H1 (cell line): ENCODE results near the gene CSE1L. TPM values are rescaled to one million over a fixed set of nuclear protein-coding genes. Genes with fewer than 3 reads are reported as not detected.
"Not testable (repeated sequence)": the region's sequence is repeated elsewhere in the genome, so short reads cannot be mapped to it uniquely, and the experiment has no call there.

ENCODE experiments used
- CTCF ChIA-PET: fragments of 300-600 bp; sonication (Branson Sonifier 250); formaldehyde crosslinking; loops from one replicate; lab custom pipeline; 2021; ENCODE audit not compliant: partially characterized antibody; lab: Charles Lee
- POLR2A ChIA-PET: fragments of 300-600 bp; sonication (Branson Sonifier 250); formaldehyde crosslinking; loops from one replicate; lab custom pipeline; 2021; ENCODE audit warnings: inconsistent platforms; ENCODE audit not compliant: partially characterized antibody; lab: Charles Lee
- DNase-seq, 2 experiments: peaks; one replicate each; pipeline versions ENCODE4 v3.0.0 to v3.0.0-alpha.2; 2010 to 2022; ENCODE audit warnings: low spot score in 2 of 2, low read depth in 1 of 2, mixed read lengths in 1 of 2
- FAIRE-seq: peaks from 2 replicates; lab custom pipeline; 2011; peaks lifted over from hg19 to GRCh38; lab: Jason Lieb, UNC
- H2AFZ ChIP-seq: 2 replicates; pipeline ENCODE4 v1.8.1; 2012; ENCODE audit warnings: low read length, inconsistent platforms
- H2AK5ac ChIP-seq: 2 replicates; pipeline ENCODE4 v1.6.1; 2013; ENCODE audit warnings: low read depth, low read length
- H2BK120ac ChIP-seq: replicated peaks from 2 replicates; pipeline ENCODE3; 2013; ENCODE audit warnings: low read depth, low read length, inconsistent platforms
- H2BK12ac ChIP-seq: 2 replicates; pipeline ENCODE4 v1.6.1; 2013; ENCODE audit warnings: low read depth, low read length
- H2BK15ac ChIP-seq: 2 replicates; pipeline ENCODE4 v1.6.1; 2013; ENCODE audit warnings: low read length
- H2BK20ac ChIP-seq: 2 replicates; pipeline ENCODE4 v1.6.1; 2013; ENCODE audit warnings: low read length
- H2BK5ac ChIP-seq: 2 replicates; pipeline ENCODE4 v1.6.1; 2013; ENCODE audit warnings: low read depth, low read length
- H3K14ac ChIP-seq: 2 replicates; pipeline ENCODE4 v1.6.1; 2013; ENCODE audit warnings: inconsistent platforms; ENCODE audit not compliant: insufficient read length
- H3K18ac ChIP-seq: 2 replicates; pipeline ENCODE4 v1.6.1; 2013; ENCODE audit warnings: low read length; ENCODE audit errors: extremely low read depth
- H3K23ac ChIP-seq: 2 replicates; pipeline ENCODE4 v1.6.1; 2013; ENCODE audit warnings: inconsistent platforms; ENCODE audit not compliant: insufficient read length
- H3K23me2 ChIP-seq: 2 replicates; pipeline ENCODE4 v1.6.1; 2013; ENCODE audit warnings: low read depth, low read length
- H3K27ac ChIP-seq: 2 replicates; pipeline ENCODE4 v1.6.1; 2011; ENCODE audit warnings: low read depth, low read length, inconsistent platforms
- H3K27me3 ChIP-seq, 4 experiments: replicated peaks in 1 of 4; 1 replicate in 1 of 4; 2 replicates in 3 of 4; pipeline versions ENCODE4 v1.6.1 to v1.8.1; 2011 to 2013; ENCODE audit warnings: low read length in 3 of 4, mild to moderate bottlenecking in 3 of 4, inconsistent platforms in 2 of 4, mixed read lengths in 2 of 4, moderate library complexity in 1 of 4; ENCODE audit not compliant: control insufficient read depth in 3 of 4, insufficient read depth in 3 of 4; ENCODE audit errors: extremely low read depth in 1 of 4
- H3K36me3 ChIP-seq, 4 experiments: 2 replicates each; pipeline versions ENCODE4 v1.6.1 to v1.8.1; 2011 to 2013; ENCODE audit warnings: mild to moderate bottlenecking in 4 of 4, low read length in 3 of 4, moderate library complexity in 2 of 4, control low read depth in 1 of 4, inconsistent platforms in 1 of 4; ENCODE audit not compliant: insufficient read depth in 4 of 4, control insufficient read depth in 2 of 4
- H3K4ac ChIP-seq: replicated peaks from 2 replicates; pipeline ENCODE3; 2013; ENCODE audit warnings: low read length, low read depth, mixed read lengths, inconsistent platforms; ENCODE audit not compliant: insufficient read length
- H3K4me1 ChIP-seq, 4 experiments: replicated peaks in 1 of 4; 1 replicate in 1 of 4; 2 replicates in 3 of 4; pipeline versions ENCODE4 v1.6.1 to v1.8.1; 2011 to 2013; ENCODE audit warnings: low read length in 3 of 4, inconsistent platforms in 2 of 4, mixed read lengths in 1 of 4; ENCODE audit not compliant: insufficient read depth in 4 of 4, control insufficient read depth in 3 of 4
- H3K4me2 ChIP-seq, 2 experiments: 2 replicates each; pipeline versions ENCODE4 v1.6.1 to v1.8.1; 2011 to 2013; ENCODE audit warnings: low read depth in 2 of 2, low read length in 2 of 2, control low read depth in 1 of 2, inconsistent platforms in 1 of 2, mild to moderate bottlenecking in 1 of 2; ENCODE audit not compliant: insufficient read depth in 1 of 2
- H3K4me3 ChIP-seq, 4 experiments: fragments of 200-600, 300-600 bp in 1 of 4; sonication (generic), shearing (Covaris generic), sonication (Bioruptor Twin) in 1 of 4; 2 replicates each; pipeline versions ENCODE4 v1.5.1 to v1.8.1; 2011 to 2016; ENCODE audit warnings: low read length in 4 of 4, low read depth in 3 of 4, control low read depth in 2 of 4, inconsistent platforms in 2 of 4, mild to moderate bottlenecking in 2 of 4, mixed read lengths in 1 of 4, moderate library complexity in 1 of 4; ENCODE audit not compliant: insufficient read depth in 2 of 4; ENCODE audit errors: extremely low read depth in 1 of 4
- H3K56ac ChIP-seq: replicated peaks from 2 replicates; pipeline ENCODE3; 2013; ENCODE audit warnings: low read depth, mild to moderate bottlenecking, mixed read lengths, low read length, inconsistent platforms; ENCODE audit not compliant: insufficient read length
- H3K79me1 ChIP-seq: 2 replicates; pipeline ENCODE4 v1.6.1; 2013; ENCODE audit warnings: low read depth, low read length, control low read depth
- H3K79me2 ChIP-seq, 2 experiments: 2 replicates each; pipeline versions ENCODE4 v1.6.1 to v1.8.1; 2012 to 2013; ENCODE audit warnings: low read length in 2 of 2, mild to moderate bottlenecking in 2 of 2, inconsistent platforms in 1 of 2; ENCODE audit not compliant: insufficient read depth in 2 of 2, control insufficient read depth in 1 of 2
- H3K9ac ChIP-seq, 4 experiments: replicated peaks in 1 of 4; 1 replicate in 1 of 4; 2 replicates in 3 of 4; pipeline versions ENCODE4 v1.6.1 to v1.8.1; 2011 to 2013; ENCODE audit warnings: low read depth in 3 of 4, low read length in 3 of 4, control low read depth in 2 of 4, mild to moderate bottlenecking in 2 of 4, moderate library complexity in 2 of 4, inconsistent platforms in 1 of 4; ENCODE audit errors: extremely low read depth in 1 of 4
- H3K9me3 ChIP-seq, 2 experiments: 2 replicates each; pipeline versions ENCODE4 v1.6.1 to v1.8.1; 2012 to 2013; ENCODE audit warnings: mild to moderate bottlenecking in 2 of 2, moderate library complexity in 2 of 2, control low read depth in 1 of 2, inconsistent platforms in 1 of 2, low read depth in 1 of 2, low read length in 1 of 2, mixed read lengths in 1 of 2; ENCODE audit not compliant: insufficient read depth in 2 of 2
- H4K20me1 ChIP-seq, 2 experiments: replicated peaks in 1 of 2; 2 replicates each; pipeline versions ENCODE3 to v1.8.1; 2011 to 2013; ENCODE audit warnings: inconsistent platforms in 2 of 2, low read length in 2 of 2, mild to moderate bottlenecking in 1 of 2; ENCODE audit not compliant: insufficient read depth in 2 of 2, control insufficient read depth in 1 of 2
- H4K5ac ChIP-seq: 2 replicates; pipeline ENCODE4 v1.6.1; 2013; ENCODE audit warnings: low read length, low read depth, mixed read lengths, inconsistent platforms; ENCODE audit not compliant: insufficient read length
- H4K8ac ChIP-seq: 2 replicates; pipeline ENCODE4 v1.8.0; 2013; ENCODE audit warnings: mild to moderate bottlenecking, moderate library complexity, low read length, inconsistent platforms; ENCODE audit not compliant: insufficient read depth; ENCODE audit errors: extremely low read depth
- H4K91ac ChIP-seq: replicated peaks from 2 replicates; pipeline ENCODE3; 2013; ENCODE audit warnings: low read length, mixed read lengths, inconsistent platforms; ENCODE audit not compliant: insufficient read length
- EP300 ChIP-seq, 2 experiments: IDR thresholded peaks; 1 replicate in 1 of 2; 2 replicates in 1 of 2; pipeline ENCODE4 v1.6.1; 2011 to 2012; ENCODE audit warnings: low read depth in 2 of 2, low read length in 2 of 2, mild to moderate bottlenecking in 2 of 2, borderline replicate concordance in 1 of 2, inconsistent platforms in 1 of 2, moderate library complexity in 1 of 2
- MAFK ChIP-seq: IDR thresholded peaks from 2 replicates; pipeline ENCODE4 v1.6.1; 2012; ENCODE audit warnings: low read depth, mild to moderate bottlenecking, improper control_type of control experiment, low read length
- TAF7 ChIP-seq: optimal IDR thresholded peaks from 2 replicates; pipeline ENCODE3; 2011; ENCODE audit warnings: low read depth, mild to moderate bottlenecking, inconsistent platforms, low read length, moderate library complexity, borderline replicate concordance
- WGBS, 2 experiments: shearing (Covaris generic) in 1 of 2; methylation state at CpG; one replicate each; pipeline versions ENCODE4 v1.1.6 to v1.1.7; 2013 to 2015; ENCODE audit warnings: low lambda C conversion rate in 2 of 2, mixed read lengths in 2 of 2, inconsistent platforms in 1 of 2, low coverage in 1 of 2, missing lambda C conversion rate in 1 of 2; ENCODE audit not compliant: insufficient replicate concordance in 2 of 2, insufficient coverage in 1 of 2, insufficient read length in 1 of 2; ENCODE audit errors: extremely low coverage in 1 of 2, missing lambda C conversion rate in 1 of 2; 5-methylcytosine and 5-hydroxymethylcytosine counted together
- polyA plus RNA-seq, 7 experiments: library from polyadenylated mRNA; depleted of rRNA in 3 of 7; stranded (reverse) in 5 of 7; unstranded in 2 of 7; fragments of >200 nt in 5 of 7; fragments of 200-250 nt in 2 of 7; gene quantifications; 1 replicate in 5 of 7; 2 replicates in 1 of 7; 4 replicates in 1 of 7; pipeline versions ENCODE4 v1.2.1 to v1.2.3, GENCODE V29; 2011 to 2013; ENCODE audit warnings: missing spikeins in 2 of 7, mixed read lengths in 2 of 7
- total RNA-seq: library from RNA; stranded (reverse); fragmentation: NEBNext Ultra II Directional; extraction: Animal tissue kit (Norgen Biotek cat#: 25700); gene quantifications from 2 replicates; pipeline ENCODE4 v1.2.1, GENCODE V29; 2021

CSE1L gene
- total and polyA plus RNA-seq, 2 of the 8 experiments (the other 6 are each of a cell fraction or from before 2014, with no cell fraction given) = 94.1 to 269 TPM

- no peak for TF ChIP-seq MAFK
- TF ChIP-seq EP300 (IDR thresholded peaks at IDR 0.05; ENCODE audit: borderline replicate concordance in 1 of 2, low read depth in 2 of 2, low read length in 2 of 2) = no peak
- TF ChIP-seq TAF7 = no peak
These were observed 21.9 kb upstream of the CSE1L start (continued) for GRCh38 chr20:49024220-49024619.

- H3K4ac ChIP-seq, H2BK5ac ChIP-seq, H3K79me2 ChIP-seq, H2BK20ac ChIP-seq, H3K27ac ChIP-seq, H2AFZ ChIP-seq, H4K5ac ChIP-seq, H3K4me3 ChIP-seq, H3K9ac ChIP-seq, H2BK120ac ChIP-seq, H3K56ac ChIP-seq, H4K8ac ChIP-seq, H3K4me2 ChIP-seq, H3K23ac ChIP-seq, H2BK15ac ChIP-seq, H3K4me1 ChIP-seq, DNase-seq, H4K91ac ChIP-seq, H3K79me1 ChIP-seq, FAIRE-seq, H3K18ac ChIP-seq, H3K23me2 ChIP-seq, H3K9me3 ChIP-seq, H2AK5ac ChIP-seq, H4K20me1 ChIP-seq, H3K27me3 ChIP-seq, H2BK12ac ChIP-seq, H3K14ac ChIP-seq: not testable (repeated sequence)
- H3K36me3 ChIP-seq = peaks cover 2 to 43% (median 22%) of the 10 kb centered on the region in 4 experiments; a peak in 6 of 8 replicates
- 93% methylated on average over 2 of the region's 2 CpGs; no CpG with 5 or more reads in 1 of the 2 experiments for WGBS, 2 experiments
- ChIA-PET CTCF (interaction anchor here (0.6 to 3.0 kb wide), 12 partner anchors 10 to 292 kb away, joined by 3 to 27 read pairs (median 4); partner anchors contain the start of gene CSE1L), POLR2A (interaction anchor here (1.3 to 1.8 kb wide), 2 partner anchors 10 to 19 kb away, joined by 7 to 9 read pairs; no protein-coding TSS in a partner anchor)
These were observed 17.9 kb upstream of the CSE1L start for GRCh38 chr20:49028177-49028576.
